Measurements from ENCODE around the gene LIPK.
"Not testable (repeated sequence)": the region's sequence is repeated elsewhere in the genome, so short reads cannot be mapped to it uniquely, and the experiment has no call there.

LIPK gene

DNA sequence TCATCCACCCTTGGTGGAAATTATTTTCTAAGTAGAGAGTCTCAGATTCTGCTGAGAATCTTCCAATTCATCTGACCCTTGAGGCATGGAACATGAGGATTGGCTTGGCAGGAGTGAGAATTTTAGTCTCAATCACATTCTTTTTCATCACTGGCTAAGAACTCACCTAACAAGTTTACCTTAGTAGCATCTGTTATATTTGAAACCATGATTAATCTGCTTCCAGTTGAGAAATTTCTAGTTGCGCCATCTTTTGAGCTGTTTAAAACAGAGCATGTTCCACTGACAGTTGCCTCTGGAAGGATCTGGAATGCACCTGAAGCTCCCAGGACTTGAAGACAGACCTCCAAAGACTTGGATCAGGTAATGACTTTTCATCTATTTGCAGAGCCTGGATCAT is at the start of gene LIPK:
TSS of gene LIPK (plus strand) at position 292 of the 400 bp plus-strand sequence. CDS start 18,295 bp downstream, outside the sequence.
- DNase-seq (ENCODE audit: low read depth), result no peak

DNA sequence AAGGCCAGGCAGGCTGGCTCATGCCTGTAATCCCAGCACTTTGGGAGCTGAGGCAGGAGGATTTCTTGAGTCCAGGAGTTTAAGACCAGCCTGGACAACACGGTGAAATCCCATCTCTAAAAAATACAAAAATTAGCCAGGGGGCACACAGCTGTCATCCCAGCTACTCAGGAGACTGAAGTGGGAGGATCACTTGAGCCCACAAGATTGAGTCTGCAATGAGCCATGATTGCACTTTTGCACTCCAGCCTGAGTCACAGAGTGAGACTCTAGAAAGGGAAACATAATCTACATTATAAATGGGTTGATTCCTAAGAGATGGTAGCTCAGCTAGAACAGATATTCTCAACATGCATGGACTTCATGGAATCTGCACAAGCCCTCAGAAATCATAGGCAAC is 48.1 kb upstream of the LIPK start:
- no peak for DNase-seq (ENCODE audit: low read depth)

GRCh38 chr10:88659725-88660597 is 46.1 kb upstream of the LIPK start:
- no peak for DNase-seq (ENCODE audit: low read depth)

DNA sequence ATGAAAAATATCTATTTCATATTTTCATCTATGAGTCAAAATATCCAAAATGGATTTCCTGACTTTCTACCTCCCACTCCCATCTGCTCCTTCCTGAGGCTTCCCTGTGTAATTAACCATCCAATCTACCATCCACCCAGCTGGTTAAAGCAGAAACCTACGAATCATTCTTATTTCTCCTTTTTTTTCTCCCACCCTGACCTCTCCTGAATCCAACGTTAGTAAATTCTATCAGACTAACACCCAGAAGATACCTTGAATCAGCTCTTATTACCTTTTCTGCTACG is 45.5 kb upstream of the LIPK start:
- no peak for DNase-seq (ENCODE audit: low read depth)

DNA sequence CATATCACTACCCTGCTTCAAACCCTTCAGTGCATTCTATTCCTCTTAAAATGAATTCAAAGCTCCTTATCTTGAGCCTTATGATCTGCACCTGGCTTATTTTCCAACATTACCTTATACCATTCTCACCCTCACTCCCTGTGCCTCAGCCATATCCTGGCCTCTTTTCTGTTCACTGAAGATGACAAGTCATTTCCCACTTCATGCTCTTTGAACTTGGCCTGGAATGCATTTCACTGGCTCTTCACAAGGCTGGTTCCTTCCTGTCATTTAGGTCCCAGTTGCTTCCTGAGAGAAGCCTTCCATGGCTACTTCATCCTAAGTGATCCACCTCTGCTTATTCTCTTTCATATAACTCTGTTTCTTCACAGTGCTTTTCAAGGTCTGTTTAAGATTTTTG is 45.0 kb upstream of the LIPK start:
- DNase-seq (ENCODE audit: low read depth), result no peak

DNA sequence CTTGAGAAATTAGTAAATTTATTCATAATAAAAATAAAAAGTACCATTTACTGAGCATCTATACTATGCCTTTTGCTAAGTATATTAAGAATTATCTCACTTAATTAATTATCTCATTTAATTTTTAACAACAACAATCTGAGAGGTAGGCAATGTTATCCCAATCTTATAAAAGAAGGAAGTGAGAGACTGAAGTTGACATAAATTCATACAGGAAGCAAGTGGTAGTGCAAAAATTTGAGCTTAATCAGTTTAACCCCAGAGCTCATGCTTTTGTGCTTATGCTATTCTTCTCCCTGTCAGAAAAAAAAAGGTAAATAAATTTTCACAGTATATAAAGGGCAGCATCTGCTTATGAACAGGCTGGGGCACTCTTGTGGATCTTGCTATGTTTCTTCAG is 44.5 kb upstream of the LIPK start:
- no peak for DNase-seq (ENCODE audit: low read depth)

- DNase-seq (ENCODE audit: low read depth), result not testable (repeated sequence)
Measured at GRCh38 chr10:88663153-88663552, 42.9 kb upstream of the LIPK start.

- DNase-seq (ENCODE audit: low read depth), result no peak
Measured at GRCh38 chr10:88664142-88664541, 41.9 kb upstream of the LIPK start, which contains the start of gene LIPF. LIPF (plus strand) TSS chr10:88664442; CDS start chr10:88667298, 2,856 bp downstream.

GRCh38 chr10:88668465-88668864 is 37.6 kb upstream of the LIPK start:
- no peak for DNase-seq (ENCODE audit: low read depth)

GRCh38 chr10:88670497-88670896 is 35.6 kb upstream of the LIPK start:
- DNase-seq (ENCODE audit: low read depth), result no peak

DNA sequence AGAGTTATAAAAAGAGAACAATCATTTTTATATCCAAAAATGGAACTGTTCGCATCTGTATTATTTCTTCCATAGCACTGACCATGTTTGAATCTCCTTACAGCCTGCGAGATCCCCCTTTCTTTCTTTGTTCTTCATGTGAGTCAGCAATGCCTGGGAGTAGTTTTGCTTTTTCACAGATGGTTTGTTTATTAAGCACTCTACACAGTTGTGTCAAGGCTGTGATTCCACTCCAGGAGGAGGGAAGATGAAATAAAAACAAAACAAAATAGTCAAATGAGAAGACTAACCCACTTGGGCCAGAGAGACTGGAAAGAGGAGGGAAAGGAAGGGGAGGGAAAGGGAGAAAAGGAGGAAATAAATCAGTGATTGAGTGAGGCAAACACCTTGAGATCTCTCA is 34.0 kb upstream of the LIPK start:
- no peak for DNase-seq (ENCODE audit: low read depth)

GRCh38 chr10:88676283-88677060 is 29.6 kb upstream of the LIPK start:
- no peak for DNase-seq (ENCODE audit: low read depth)

- DNase-seq (ENCODE audit: low read depth), result no peak
Measured at GRCh38 chr10:88680958-88681357, 25.1 kb upstream of the LIPK start.

DNA sequence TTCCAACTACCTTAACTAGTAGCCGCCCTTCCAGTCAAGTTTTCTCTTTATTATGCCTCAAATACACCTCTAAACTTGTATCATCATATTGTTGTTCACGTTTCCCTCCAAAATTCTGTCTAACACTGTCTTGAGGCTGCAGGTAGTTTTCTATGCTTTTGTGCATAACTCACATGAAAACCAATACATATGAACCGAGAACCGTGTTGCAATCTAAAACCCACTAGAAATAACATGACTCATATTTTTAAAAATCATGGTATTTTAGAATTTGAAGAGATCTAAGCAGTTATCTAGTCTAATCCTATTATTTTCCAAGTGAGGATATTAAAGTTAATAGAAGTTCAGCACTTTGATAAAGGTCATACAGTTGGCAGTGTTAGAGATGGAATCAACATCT is 23.6 kb upstream of the LIPK start:
- DNase-seq (ENCODE audit: low read depth), result no peak

- DNase-seq (ENCODE audit: low read depth), result no peak
Measured at GRCh38 chr10:88687853-88688467, 18.1 kb upstream of the LIPK start.

DNA sequence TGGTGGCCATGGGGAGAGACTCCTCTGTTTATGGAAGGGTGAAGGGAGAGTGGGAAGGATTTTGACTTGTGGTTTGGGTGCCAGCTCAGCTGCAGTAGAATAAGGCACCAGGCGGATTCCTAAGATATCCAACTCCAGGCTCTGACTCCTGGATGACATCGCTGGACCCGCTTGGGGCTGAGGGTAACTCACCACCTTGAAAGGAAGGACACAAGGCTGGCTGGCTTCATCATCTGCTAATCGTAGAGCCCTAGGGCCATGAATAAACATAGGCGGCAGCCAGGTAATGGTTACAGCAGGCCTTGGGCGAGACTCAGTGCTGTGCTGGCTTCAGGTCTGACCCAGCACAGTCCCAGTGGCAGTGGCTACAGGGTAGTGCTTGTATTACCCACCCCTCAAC is 16.7 kb upstream of the LIPK start:
- DNase-seq (ENCODE audit: low read depth), result no peak

DNA sequence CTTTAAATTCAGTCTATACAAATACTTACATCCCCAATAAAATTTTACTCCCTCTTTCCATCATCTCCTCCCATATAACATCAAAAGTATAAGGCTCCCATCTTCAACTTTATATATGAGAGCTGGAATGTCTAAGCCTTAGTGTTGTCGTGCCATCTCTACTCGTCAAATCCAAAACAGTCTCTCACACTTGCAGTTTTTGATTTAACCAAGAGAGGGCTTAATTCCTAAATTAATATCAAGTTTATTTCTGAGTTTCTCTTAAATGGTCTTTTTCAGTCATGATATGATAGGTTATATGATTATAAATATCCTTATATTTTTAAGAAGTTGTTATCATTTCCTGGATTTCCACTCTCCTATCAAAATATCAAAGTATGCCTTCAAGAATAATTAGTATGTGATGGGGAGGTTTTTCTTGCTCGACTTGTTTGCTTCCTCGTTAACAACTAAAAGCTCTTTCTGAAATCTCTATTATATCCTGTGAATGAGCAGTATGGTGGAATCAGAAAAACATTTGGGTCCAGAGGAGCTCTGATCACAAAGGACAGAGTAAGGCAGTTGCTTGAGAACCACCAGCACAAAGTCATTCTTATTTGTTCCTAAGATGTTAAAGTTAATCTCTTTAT is 12.5 kb upstream of the LIPK start:
- no peak for DNase-seq (ENCODE audit: low read depth)

DNA sequence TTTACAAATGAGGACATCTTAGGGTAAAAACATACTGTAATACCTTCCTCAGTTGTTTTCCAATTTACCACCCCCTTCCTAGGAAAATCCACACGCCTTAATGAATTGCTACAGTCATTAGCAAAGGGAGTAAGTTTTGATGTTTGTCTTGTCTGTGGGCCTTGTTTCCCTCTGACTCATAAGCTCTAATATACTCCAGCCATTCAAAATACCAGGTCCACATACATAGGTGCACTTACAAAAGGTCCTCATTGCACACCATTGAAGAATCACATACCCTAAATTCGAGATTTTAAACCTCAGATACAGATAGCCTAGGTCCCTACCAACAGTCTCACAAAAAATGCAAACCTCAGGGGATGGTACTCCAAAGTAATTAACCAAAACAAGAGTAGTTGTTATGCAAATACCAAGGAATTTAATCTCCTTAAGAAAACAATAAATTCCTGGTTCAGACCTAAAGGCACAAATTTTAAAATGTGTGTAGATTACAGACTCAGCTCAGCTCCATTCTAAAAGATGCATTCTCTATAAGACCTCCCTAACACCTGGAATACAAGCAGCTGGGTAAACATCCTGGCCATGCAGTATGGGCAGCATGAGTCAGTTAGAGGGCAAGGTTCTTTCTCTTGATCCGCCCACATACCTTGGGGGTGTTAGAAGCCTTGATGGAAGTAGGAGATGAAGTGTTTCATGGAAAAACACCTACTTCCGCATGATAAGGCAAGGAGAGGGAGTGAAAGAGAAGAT is 3.0 kb upstream of the LIPK start:
- DNase-seq (ENCODE audit: low read depth), result no peak

DNA sequence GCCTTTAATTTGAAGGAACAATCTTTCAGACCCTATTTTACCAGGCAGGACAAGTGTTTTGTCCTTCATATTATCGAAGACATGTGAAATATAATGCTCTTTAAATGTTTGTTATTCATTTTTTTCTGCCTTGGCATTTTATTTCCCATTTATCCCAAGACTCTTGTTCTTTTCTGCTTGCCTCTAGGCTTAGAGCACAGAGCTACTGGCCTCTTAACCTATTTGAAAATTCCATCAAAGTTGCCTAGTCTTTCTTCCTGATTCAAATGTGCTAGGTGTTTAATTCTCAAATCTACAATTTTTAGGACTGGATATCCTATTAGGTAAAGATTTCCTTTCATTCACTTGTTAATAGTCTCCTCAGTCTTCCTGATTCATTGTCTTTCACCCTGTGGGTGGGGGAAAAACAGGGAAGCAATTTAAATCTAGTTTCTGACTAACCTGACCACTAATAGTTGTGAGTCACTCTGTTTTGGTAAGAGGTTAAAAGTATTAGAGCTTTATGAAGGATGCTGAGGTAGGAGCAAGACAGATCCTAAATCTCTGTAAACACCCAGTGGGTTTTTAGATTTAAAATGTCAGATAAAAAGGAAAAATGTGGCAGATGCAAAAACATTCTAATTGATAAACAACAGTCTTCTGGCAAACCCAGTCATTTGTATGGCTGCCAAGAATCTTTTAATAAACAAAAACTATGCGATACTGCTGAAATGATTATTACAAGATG is 1.5 kb downstream of the LIPK start:
- DNase-seq (ENCODE audit: low read depth), result peak; percentile 55

DNA sequence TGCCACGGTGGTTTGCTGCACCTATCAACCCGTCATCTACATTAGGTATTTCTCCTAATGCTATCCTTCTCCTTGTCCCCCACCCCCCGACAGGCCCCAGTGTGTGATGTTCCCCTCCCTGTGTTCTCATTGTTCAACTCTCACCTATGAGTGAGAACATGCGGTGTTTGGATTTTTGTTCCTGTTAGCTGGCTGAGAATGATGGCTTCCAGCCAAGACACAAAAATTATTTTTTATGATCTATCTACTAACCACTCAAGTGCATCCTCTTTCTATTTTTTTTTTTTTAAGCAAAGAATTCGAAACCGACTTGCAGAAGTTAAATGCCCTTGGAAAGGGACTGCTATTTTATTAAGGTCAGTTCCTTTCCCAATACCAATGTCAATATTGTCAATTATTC is 3.3 kb downstream of the LIPK start:
- not testable (repeated sequence) for DNase-seq (ENCODE audit: low read depth)

GRCh38 chr10:88715517-88715916 is 9.5 kb downstream of the LIPK start:
- no peak for DNase-seq (ENCODE audit: low read depth)

All from HS-5 (cell line).